AG09319 (cell line): ENCODE data around the gene GNAT1.

Experiments used
- DNase-seq: peaks from one replicate; pipeline ENCODE4 v3.0.0-alpha.2; 2010; ENCODE audit warnings: low read depth; ENCODE audit errors: extremely low read depth
- CTCF ChIP-seq: IDR thresholded peaks from 2 replicates; pipeline ENCODE4 v1.5.1; 2011; ENCODE audit warnings: low read depth, mild to moderate bottlenecking, inconsistent platforms, low read length, moderate library complexity

Gene GNAT1

DNA sequence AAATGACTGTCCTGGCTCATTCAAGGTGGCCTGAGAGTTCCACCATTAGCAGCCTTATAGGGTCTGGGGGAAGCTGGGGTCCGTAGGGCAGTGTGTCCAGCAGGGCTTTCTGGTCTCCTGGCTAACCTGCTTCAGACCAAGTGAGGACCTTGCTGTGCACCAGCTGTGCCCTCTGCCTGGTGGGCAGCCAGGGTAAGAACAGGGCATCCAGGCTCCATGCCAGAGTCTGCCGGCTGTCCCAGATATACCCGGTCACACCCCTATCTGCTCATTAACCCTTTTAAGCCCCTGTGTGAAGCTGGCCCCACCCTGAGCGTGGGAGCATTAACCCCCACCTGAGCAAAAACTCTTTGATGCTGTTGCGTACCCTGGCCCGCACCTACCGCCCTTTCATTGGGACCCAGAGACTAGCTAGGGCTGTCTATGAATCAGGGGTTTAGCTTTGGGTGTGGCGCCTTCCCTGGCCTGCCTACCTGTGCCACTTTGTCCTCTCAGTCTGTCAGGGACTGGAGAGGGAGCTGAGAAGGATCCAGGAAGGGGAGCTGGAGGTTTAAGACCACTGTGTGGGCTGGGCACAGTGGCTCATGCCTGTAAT is 18.7 kb upstream of the GNAT1 start:
- no peak for DNase-seq
- TF ChIP-seq CTCF: no peak

DNA sequence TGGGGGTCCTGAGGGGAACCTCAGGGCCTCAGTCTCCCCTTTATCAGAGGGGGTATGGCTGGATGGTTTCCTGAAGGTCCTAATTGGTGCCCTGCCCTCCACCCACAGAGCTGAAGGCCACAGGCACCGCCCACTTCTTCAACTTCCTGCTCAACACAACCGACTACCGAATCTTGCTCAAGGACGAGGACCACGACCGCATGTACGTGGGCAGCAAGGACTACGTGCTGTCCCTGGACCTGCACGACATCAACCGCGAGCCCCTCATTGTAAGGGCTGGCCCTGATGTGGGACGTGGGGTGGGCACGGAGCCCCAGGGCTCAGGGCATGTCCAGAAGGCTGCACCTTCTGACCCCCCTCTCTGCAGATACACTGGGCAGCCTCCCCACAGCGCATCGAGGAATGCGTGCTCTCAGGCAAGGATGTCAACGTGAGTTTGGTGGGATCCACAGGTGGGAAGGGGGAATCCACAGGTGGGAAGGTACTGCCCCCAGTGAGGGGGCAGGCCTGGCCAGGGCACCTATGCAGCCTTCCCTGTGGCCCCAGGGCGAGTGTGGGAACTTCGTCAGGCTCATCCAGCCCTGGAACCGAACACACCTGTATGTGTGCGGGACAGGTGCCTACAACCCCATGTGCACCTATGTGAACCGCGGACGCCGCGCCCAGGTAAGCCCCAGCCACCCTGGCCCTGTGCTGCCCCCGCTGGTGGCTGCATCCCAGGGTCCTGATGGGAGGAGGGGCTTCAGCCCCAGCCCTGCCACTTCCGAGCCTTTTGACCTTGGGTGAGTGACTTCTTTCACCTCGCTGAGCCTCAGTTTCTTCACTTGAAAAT is 17.5 kb upstream of the GNAT1 start:
- no peak for DNase-seq
- no peak for TF ChIP-seq CTCF

DNA sequence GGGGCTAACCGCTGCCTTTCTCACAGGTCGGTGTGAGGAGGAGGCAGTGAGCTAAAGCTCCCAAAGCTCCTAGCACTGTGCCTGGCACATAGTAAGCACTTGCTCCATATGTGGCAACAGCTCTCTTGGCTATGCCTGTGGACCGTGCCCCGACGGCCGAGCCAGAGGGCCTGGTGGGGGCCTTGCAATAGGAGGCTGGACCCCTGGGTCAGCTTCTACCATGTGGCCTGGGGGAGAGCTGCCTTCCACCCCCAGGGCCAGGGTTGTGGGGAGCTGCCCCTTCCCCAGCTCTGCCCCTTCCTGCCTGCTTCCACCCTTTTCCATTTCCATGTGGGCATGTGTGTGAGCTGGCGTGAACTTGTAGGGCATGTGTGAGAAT is 16.9 kb upstream of the GNAT1 start:
- no peak for DNase-seq
- TF ChIP-seq CTCF: no peak

- TF ChIP-seq CTCF: no peak
- no peak for DNase-seq
Measured at GRCh38 chr3:50174947-50175524, 16.4 kb upstream of the GNAT1 start.

- TF ChIP-seq CTCF: no peak
- no peak for DNase-seq
Measured at GRCh38 chr3:50177346-50177745, 14.1 kb upstream of the GNAT1 start.

- DNase-seq: no peak
- no peak for TF ChIP-seq CTCF
Measured at GRCh38 chr3:50179710-50180109, 11.7 kb upstream of the GNAT1 start.

DNA sequence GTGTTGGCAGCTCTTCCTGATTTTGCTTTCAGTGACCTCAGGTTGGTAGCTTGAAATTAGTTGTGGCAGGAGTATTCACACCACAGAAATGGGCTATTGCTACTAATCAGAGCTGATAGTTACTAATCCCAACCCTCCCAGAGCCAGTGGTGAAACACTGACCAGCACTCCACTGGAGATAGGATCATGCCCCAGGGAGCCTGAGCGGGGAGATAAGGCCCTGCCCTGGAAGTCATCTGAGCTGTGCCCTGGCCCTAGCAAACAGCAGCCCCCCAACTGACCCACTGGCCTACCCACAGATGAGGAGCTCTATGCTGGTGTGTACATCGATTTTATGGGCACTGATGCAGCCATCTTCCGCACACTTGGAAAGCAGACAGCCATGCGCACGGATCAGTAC is 9.4 kb upstream of the GNAT1 start:
- DNase-seq: no peak
- no peak for TF ChIP-seq CTCF
